ENCODE measurements around the gene FER. TPM values are rescaled to one million over a fixed set of nuclear protein-coding genes. Genes with fewer than 3 reads are reported as not detected.

The FER gene
- total RNA-seq, 1 experiment from 2014 or later = 20.6 TPM

- intact Hi-C loops (cut with micrococcal nuclease; ENCODE audit: unreplicated experiment) = no loop called here
- Histone ChIP-seq H3K9me2 (ENCODE audit: insufficient read depth) (no peaks in the 10 kb centered on the region), H3F3A (ENCODE audit: insufficient read depth, low read depth) (no peaks in the 10 kb centered on the region), H3K4me3 (no peak overlapping the region), H2AFZ (no peak overlapping the region), H3K4me2 (no peak overlapping the region), H3K27me3 (ENCODE audit: insufficient read depth, low read depth) (no peaks in the 10 kb centered on the region), H3K4me1 (replicated peaks; ENCODE audit: insufficient read depth) (no peaks in the 10 kb centered on the region), H4K20me1 (ENCODE audit: insufficient read depth) (no peaks in the 10 kb centered on the region), H3K9me3 (ENCODE audit: insufficient read depth, low read depth) (no peaks in the 10 kb centered on the region), H3K27ac (no peak overlapping the region), H3K79me2 (ENCODE audit: low read depth) (no peaks in the 10 kb centered on the region), H3K36me3 (ENCODE audit: low read depth) (no peaks in the 10 kb centered on the region)
- ChIA-PET POLR2A (ENCODE audit: unreplicated experiment) (no interaction called here), CTCF (no interaction called here)
- TF ChIP-seq EZH2 (IDR thresholded peaks at IDR 0.05; ENCODE audit: low read depth) (no peak), CTCF (conservative IDR thresholded peaks at IDR 0.05) (no peak)
- DNase-seq = no peak
- BruUV-seq (replicated peaks) = no TSS peak
Measured at GRCh38 chr5:109152565-109152964, 404.9 kb downstream of the FER start.

GRCh38 chr5:109155625-109156024 is 407.9 kb downstream of the FER start:
- TF ChIP-seq CTCF (conservative IDR thresholded peaks at IDR 0.05) = no peak
- no peak for TF ChIP-seq EZH2 (IDR thresholded peaks at IDR 0.05; ENCODE audit: low read depth)
- ChIA-PET POLR2A (ENCODE audit: unreplicated experiment) (no interaction called here), CTCF (no interaction called here)

GRCh38 chr5:109156885-109157284 is 409.2 kb downstream of the FER start:
- CTCF ChIA-PET = no interaction called here
- H3K27me3 ChIP-seq (ENCODE audit: insufficient read depth, low read depth) = no peaks in the 10 kb centered on the region

More at GRCh38 chr5:109155625-109156024, 407.9 kb downstream of the FER start:
- intact Hi-C loops (cut with micrococcal nuclease; ENCODE audit: unreplicated experiment) = no loop called here
- Histone ChIP-seq H2AFZ (no peak overlapping the region), H3K79me2 (ENCODE audit: low read depth) (no peaks in the 10 kb centered on the region), H3K27me3 (ENCODE audit: insufficient read depth, low read depth) (no peaks in the 10 kb centered on the region), H3K4me1 (replicated peaks; ENCODE audit: insufficient read depth) (no peaks in the 10 kb centered on the region), H3K27ac (no peak overlapping the region), H3K4me2 (no peak overlapping the region), H3F3A (ENCODE audit: insufficient read depth, low read depth) (no peaks in the 10 kb centered on the region), H4K20me1 (ENCODE audit: insufficient read depth) (no peaks in the 10 kb centered on the region), H3K4me3 (no peak overlapping the region), H3K9me2 (ENCODE audit: insufficient read depth) (no peaks in the 10 kb centered on the region), H3K9me3 (ENCODE audit: insufficient read depth, low read depth) (no peaks in the 10 kb centered on the region), H3K36me3 (ENCODE audit: low read depth) (no peaks in the 10 kb centered on the region)
- BruUV-seq (replicated peaks) = no TSS peak
- no peak for DNase-seq

More at GRCh38 chr5:109156885-109157284, 409.2 kb downstream of the FER start:
- no peaks in the 10 kb centered on the region for H4K20me1 ChIP-seq (ENCODE audit: insufficient read depth)
- BruUV-seq (replicated peaks) = no TSS peak
- H3K4me3 ChIP-seq = no peak overlapping the region
- H2AFZ ChIP-seq = no peak overlapping the region
- H3K4me2 ChIP-seq = no peak overlapping the region
- H3K27ac ChIP-seq = no peak overlapping the region
- intact Hi-C loops (cut with micrococcal nuclease; ENCODE audit: unreplicated experiment) = no loop called here
- no peaks in the 10 kb centered on the region for H3K4me1 ChIP-seq (replicated peaks; ENCODE audit: insufficient read depth)
- H3K79me2 ChIP-seq (ENCODE audit: low read depth) = no peaks in the 10 kb centered on the region
- no peaks in the 10 kb centered on the region for H3K9me2 ChIP-seq (ENCODE audit: insufficient read depth)
- H3K36me3 ChIP-seq (ENCODE audit: low read depth) = no peaks in the 10 kb centered on the region
- DNase-seq = no peak
- TF ChIP-seq EZH2 (IDR thresholded peaks at IDR 0.05; ENCODE audit: low read depth) (no peak), CTCF (conservative IDR thresholded peaks at IDR 0.05) (no peak)
- H3F3A ChIP-seq (ENCODE audit: insufficient read depth, low read depth) = no peaks in the 10 kb centered on the region
- no peaks in the 10 kb centered on the region for H3K9me3 ChIP-seq (ENCODE audit: insufficient read depth, low read depth)
- POLR2A ChIA-PET (ENCODE audit: unreplicated experiment) = no interaction called here
